Upper lobe of left lung (tissue), 6 donors: Measurements from ENCODE around the gene LENG9. TPM values are rescaled to one million over a fixed set of nuclear protein-coding genes. Genes with fewer than 3 reads are reported as not detected.
A peak's percentile ranks its signal among the peaks of the same experiment; 100 is the strongest.

Experiments
- ATAC-seq, 2 donors: fragments of 200-7000 bp; cut with Tn5 transposase; one replicate each; pipeline ENCODE4 v1.9.1; 2022; ENCODE audit warnings: mild to moderate bottlenecking in 2 of 2, moderate library complexity in 2 of 2; ENCODE audit not compliant: low FRiP score in 2 of 2
- DNase-seq, 2 donors: peaks; one replicate each; pipeline ENCODE4 v3.0.0-alpha.2; 2019 to 2020
- H3K27ac ChIP-seq, 4 donors: fragments of 200-600 bp; sonication (generic); one replicate each; pipeline ENCODE4 v1.5.1; 2016 to 2019
- H3K27me3 ChIP-seq, 4 donors: fragments of 200-600 bp; sonication (generic); one replicate each; pipeline ENCODE4 v1.5.1; 2017 to 2019
- H3K36me3 ChIP-seq, 4 donors: fragments of 200-600 bp; sonication (generic); one replicate each; pipeline ENCODE4 v1.5.1; 2016 to 2019
- H3K4me1 ChIP-seq, 4 donors: fragments of 200-600 bp; sonication (generic); one replicate each; pipeline ENCODE4 v1.5.1; 2018 to 2019
- H3K4me3 ChIP-seq, 4 donors: fragments of 200-600 bp; sonication (generic); one replicate each; pipeline ENCODE4 v1.5.1; 2017 to 2019; ENCODE audit warnings: mild to moderate bottlenecking in 2 of 4, moderate library complexity in 1 of 4
- H3K9me3 ChIP-seq, 4 donors: fragments of 200-600 bp; sonication (generic); one replicate each; pipeline ENCODE4 v1.5.1; 2018 to 2019
- CTCF ChIP-seq, 6 experiments: fragments of 450-650 bp in 4 of 6; fragments of 200-600 bp in 2 of 6; sonication (generic) in 2 of 6; IDR thresholded peaks; one replicate each; pipeline ENCODE4 v1.5.1; 2016 to 2019; ENCODE audit warnings: antibody characterized with exemption in 6 of 6
- EP300 ChIP-seq, 4 donors: sonication (generic); formaldehyde crosslinking; IDR thresholded peaks; one replicate each; pipeline ENCODE4 v1.5.1; 2017; ENCODE audit warnings: antibody characterized with exemption in 4 of 4, control low read depth in 2 of 4
- POLR2A ChIP-seq, 4 donors: fragments of 450-650 bp; IDR thresholded peaks; one replicate each; pipeline ENCODE4 v1.5.1; 2016 to 2017; ENCODE audit warnings: antibody characterized with exemption in 4 of 4, mild to moderate bottlenecking in 2 of 4
- POLR2AphosphoS5 ChIP-seq, 2 donors: sonication (generic); formaldehyde crosslinking; IDR thresholded peaks; one replicate each; pipeline ENCODE4 v1.5.1; 2017; ENCODE audit warnings: antibody characterized with exemption in 2 of 2
- WGBS, 2 donors: methylation state at CpG; one replicate each; pipeline ENCODE4 v1.1.5; 2017 to 2018; 5-methylcytosine and 5-hydroxymethylcytosine counted together
- total RNA-seq, 6 donors: library from RNA; depleted of rRNA in 4 of 6; stranded (reverse); fragments of >200 nt in 4 of 6; gene quantifications; one replicate each; pipeline versions ENCODE4 v1.1.0 to v1.2.1, GENCODE V29; 2016 to 2021
- donor health status: DM: no; HTN: no; CAD: no; lungs with moderate emphysema.
- donor health status: DM: no; HTN: yes; CAD: no; lungs with severe emphysema.

The LENG9 gene
- total RNA-seq, 6 donors from 2014 or later = 3.3 to 12.6 (median 9.1) TPM

GRCh38 chr19:54473892-54474372, 10.4 kb upstream of the LENG9 start:
- Histone ChIP-seq H3K27ac (peak overlapping the region; percentile 59 to 89 (median 84)), H3K4me3 (no peak overlapping the region), H3K36me3 (no peaks in the 10 kb centered on the region), H3K4me1 (peaks cover 30 to 42% (median 34%) of the 10 kb centered on the region in 4 donors), H3K9me3 (no peaks in the 10 kb centered on the region), H3K27me3 (peaks cover 0 to 11% (median 4%) of the 10 kb centered on the region in 4 donors)
- DNase-seq (no peak), ATAC-seq (no peak)
- 67 to 79% methylated on average over 6 of the region's 6 CpGs for WGBS, 2 donors
- TF ChIP-seq POLR2A (IDR thresholded peaks at IDR 0.05) (no peak), CTCF (IDR thresholded peaks at IDR 0.05) (no peak), POLR2AphosphoS5 (IDR thresholded peaks at IDR 0.05) (no peak), EP300 (IDR thresholded peaks at IDR 0.05) (no peak)

GRCh38 chr19:54473071-54473891, 9.7 kb upstream of the LENG9 start, which contains the start of gene CDC42EP5:
Gene CDC42EP5, minus strand, starts transcription at chr19:54473296. Its CDS starts 7,749 bp downstream, at chr19:54465547.
- peak; percentile 90 to 96 for ATAC-seq
- TF ChIP-seq POLR2AphosphoS5 (IDR thresholded peaks at IDR 0.05) (peak; percentile 42 to 81), POLR2A (IDR thresholded peaks at IDR 0.05) (peak in 2 of 4 donors; percentile 22 to 58), CTCF (IDR thresholded peaks at IDR 0.05) (no peak), EP300 (IDR thresholded peaks at IDR 0.05) (no peak)

GRCh38 chr19:54470991-54471782, 7.6 kb upstream of the LENG9 start:
- peak overlapping the region; percentile 41 to 59 (median 50) for H3K4me3 ChIP-seq
- WGBS, 2 donors = 1% methylated on average over 17 to 59 of the region's 60 CpGs
- H3K27ac ChIP-seq = peak overlapping the region; percentile 79 to 91 (median 86)
- H3K36me3 ChIP-seq = no peaks in the 10 kb centered on the region
- peaks cover 0 to 11% (median 4%) of the 10 kb centered on the region in 4 donors for H3K27me3 ChIP-seq
- H3K4me1 ChIP-seq = peaks cover 30 to 45% (median 36%) of the 10 kb centered on the region in 4 donors
- DNase-seq (peak; percentile 31 to 85), ATAC-seq (peak in 1 of 2 donors; percentile 56)
- H3K9me3 ChIP-seq = no peaks in the 10 kb centered on the region
- peak in 1 of 2 donors; percentile 72 for TF ChIP-seq POLR2AphosphoS5 (IDR thresholded peaks at IDR 0.05)
- TF ChIP-seq POLR2A (IDR thresholded peaks at IDR 0.05) = peak in 1 of 4 donors; percentile 21
- no peak for TF ChIP-seq EP300 (IDR thresholded peaks at IDR 0.05)
- TF ChIP-seq CTCF (IDR thresholded peaks at IDR 0.05) = no peak

More at GRCh38 chr19:54473071-54473891, 9.7 kb upstream of the LENG9 start, which contains the start of gene CDC42EP5:
- WGBS, 2 donors = 10 to 15% methylated on average over 13 to 14 of the region's 14 CpGs
- H3K36me3 ChIP-seq = no peaks in the 10 kb centered on the region
- peaks cover 30 to 45% (median 36%) of the 10 kb centered on the region in 4 donors for H3K4me1 ChIP-seq
- peaks cover 0 to 11% (median 4%) of the 10 kb centered on the region in 4 donors for H3K27me3 ChIP-seq
- peak; percentile 49 to 90 for DNase-seq
- peak within 1 kb of the TSS; percentile 59 to 89 (median 84) for H3K27ac ChIP-seq
- H3K9me3 ChIP-seq = no peaks in the 10 kb centered on the region
- H3K4me3 ChIP-seq = peak within 1 kb of the TSS; percentile 36 to 57 (median 52)

- DNase-seq (no peak), ATAC-seq (no peak)
- Histone ChIP-seq H3K4me3 (peak overlapping the region in 3 of 4 donors; percentile 44 to 59 (median 57)), H3K27me3 (peaks cover 0 to 11% (median 4%) of the 10 kb centered on the region in 4 donors), H3K9me3 (no peaks in the 10 kb centered on the region), H3K36me3 (no peaks in the 10 kb centered on the region), H3K27ac (peak overlapping the region; percentile 79 to 91 (median 86)), H3K4me1 (peaks cover 30 to 49% (median 36%) of the 10 kb centered on the region in 4 donors)
- no peak for TF ChIP-seq EP300 (IDR thresholded peaks at IDR 0.05)
- no peak for TF ChIP-seq CTCF (IDR thresholded peaks at IDR 0.05)
- TF ChIP-seq POLR2AphosphoS5 (IDR thresholded peaks at IDR 0.05) = no peak
- no peak for TF ChIP-seq POLR2A (IDR thresholded peaks at IDR 0.05)
- 70 to 86% methylated on average over 10 of the region's 10 CpGs for WGBS, 2 donors
Observed at GRCh38 chr19:54470276-54470887, 6.8 kb upstream of the LENG9 start.
